ENCODE data around the gene EXPH5.
A peak's percentile ranks its signal among the peaks of the same experiment; 100 is the strongest.

The EXPH5 gene

DNA sequence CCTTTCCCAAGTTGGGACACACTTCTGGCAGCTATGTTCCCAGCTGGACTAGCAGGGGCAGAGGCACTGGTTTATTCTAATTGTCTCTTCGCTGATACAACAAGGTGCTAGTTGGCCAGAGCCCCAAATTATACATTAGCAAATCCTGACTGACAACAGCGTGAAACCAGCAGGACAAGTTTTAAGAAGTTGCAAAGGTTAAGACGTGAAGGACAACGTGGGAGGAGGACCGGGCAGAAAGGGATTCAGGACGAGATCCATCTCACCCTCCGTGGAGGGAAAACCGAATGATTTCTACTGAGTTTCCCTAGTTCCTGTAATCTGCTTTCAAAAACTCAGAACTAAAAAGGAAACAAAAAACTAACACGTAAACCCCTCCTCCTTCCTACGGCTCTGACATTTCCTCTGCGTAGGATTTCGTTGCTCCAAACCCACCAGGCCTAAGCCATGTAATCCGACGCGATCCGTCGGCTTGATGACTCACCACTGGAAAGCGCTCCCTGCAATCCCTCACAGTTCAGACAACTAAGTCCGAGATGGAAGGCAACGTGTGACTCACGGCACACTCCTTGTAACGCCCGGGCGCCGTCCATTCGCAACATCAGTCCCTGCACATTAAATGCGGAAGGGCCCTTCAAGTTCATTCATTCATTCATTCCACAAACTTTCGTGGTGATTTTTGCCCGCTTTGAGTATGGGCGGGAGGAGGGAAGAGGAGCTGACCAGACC, 96.1 kb downstream of the EXPH5 start (continued):
- TF ChIP-seq ZBTB17 (tag by site-specific recombination; IDR thresholded peaks at IDR 0.05): peak; percentile 96
- TF ChIP-seq ZNF768 (tag by site-specific recombination; IDR thresholded peaks at IDR 0.05): no peak
- TF ChIP-seq ZNF239 (tag by site-specific recombination; IDR thresholded peaks at IDR 0.05): no peak
- no peak for TF ChIP-seq ZNF530 (tag by site-specific recombination; IDR thresholded peaks at IDR 0.05; ENCODE audit: low read depth)
- TF ChIP-seq ZNF266 (tag by site-specific recombination; IDR thresholded peaks at IDR 0.05; ENCODE audit: low read depth): no peak
- no peak for TF ChIP-seq ZNF596 (tag by site-specific recombination; IDR thresholded peaks at IDR 0.05)
- TF ChIP-seq ZNF423 (tag by site-specific recombination; IDR thresholded peaks at IDR 0.05): no peak
- TF ChIP-seq KLF8 (tag by site-specific recombination; IDR thresholded peaks at IDR 0.05): peak; percentile 75
- 0 out of 2 replicates have a peak, but pooled peaks have one; percentile 52 for TF ChIP-seq ZNF324 (tag by site-specific recombination; IDR thresholded peaks at IDR 0.05)
- no peak for TF ChIP-seq KLF10 (tag by site-specific recombination; IDR thresholded peaks at IDR 0.05)
- peak; percentile 68 for TF ChIP-seq ZFHX2 (tag by site-specific recombination; conservative IDR thresholded peaks at IDR 0.05)
- TF ChIP-seq ZNF558 (tag by site-specific recombination; IDR thresholded peaks at IDR 0.05): no peak; the same call in 1 of the 2 replicates
- TF ChIP-seq OVOL3 (tag by site-specific recombination; IDR thresholded peaks at IDR 0.05): no peak
- TF ChIP-seq EGR2 (tag by site-specific recombination; IDR thresholded peaks at IDR 0.05; ENCODE audit: low read depth): peak; percentile 77
- TF ChIP-seq YY1 (tag by site-specific recombination; IDR thresholded peaks at IDR 0.05): no peak
- TF ChIP-seq HOXC10 (CRISPR knock-in tag; IDR thresholded peaks at IDR 0.05): no peak
- no peak for TF ChIP-seq GLI4 (tag by site-specific recombination; IDR thresholded peaks at IDR 0.05)
- TF ChIP-seq, protein P1, sequence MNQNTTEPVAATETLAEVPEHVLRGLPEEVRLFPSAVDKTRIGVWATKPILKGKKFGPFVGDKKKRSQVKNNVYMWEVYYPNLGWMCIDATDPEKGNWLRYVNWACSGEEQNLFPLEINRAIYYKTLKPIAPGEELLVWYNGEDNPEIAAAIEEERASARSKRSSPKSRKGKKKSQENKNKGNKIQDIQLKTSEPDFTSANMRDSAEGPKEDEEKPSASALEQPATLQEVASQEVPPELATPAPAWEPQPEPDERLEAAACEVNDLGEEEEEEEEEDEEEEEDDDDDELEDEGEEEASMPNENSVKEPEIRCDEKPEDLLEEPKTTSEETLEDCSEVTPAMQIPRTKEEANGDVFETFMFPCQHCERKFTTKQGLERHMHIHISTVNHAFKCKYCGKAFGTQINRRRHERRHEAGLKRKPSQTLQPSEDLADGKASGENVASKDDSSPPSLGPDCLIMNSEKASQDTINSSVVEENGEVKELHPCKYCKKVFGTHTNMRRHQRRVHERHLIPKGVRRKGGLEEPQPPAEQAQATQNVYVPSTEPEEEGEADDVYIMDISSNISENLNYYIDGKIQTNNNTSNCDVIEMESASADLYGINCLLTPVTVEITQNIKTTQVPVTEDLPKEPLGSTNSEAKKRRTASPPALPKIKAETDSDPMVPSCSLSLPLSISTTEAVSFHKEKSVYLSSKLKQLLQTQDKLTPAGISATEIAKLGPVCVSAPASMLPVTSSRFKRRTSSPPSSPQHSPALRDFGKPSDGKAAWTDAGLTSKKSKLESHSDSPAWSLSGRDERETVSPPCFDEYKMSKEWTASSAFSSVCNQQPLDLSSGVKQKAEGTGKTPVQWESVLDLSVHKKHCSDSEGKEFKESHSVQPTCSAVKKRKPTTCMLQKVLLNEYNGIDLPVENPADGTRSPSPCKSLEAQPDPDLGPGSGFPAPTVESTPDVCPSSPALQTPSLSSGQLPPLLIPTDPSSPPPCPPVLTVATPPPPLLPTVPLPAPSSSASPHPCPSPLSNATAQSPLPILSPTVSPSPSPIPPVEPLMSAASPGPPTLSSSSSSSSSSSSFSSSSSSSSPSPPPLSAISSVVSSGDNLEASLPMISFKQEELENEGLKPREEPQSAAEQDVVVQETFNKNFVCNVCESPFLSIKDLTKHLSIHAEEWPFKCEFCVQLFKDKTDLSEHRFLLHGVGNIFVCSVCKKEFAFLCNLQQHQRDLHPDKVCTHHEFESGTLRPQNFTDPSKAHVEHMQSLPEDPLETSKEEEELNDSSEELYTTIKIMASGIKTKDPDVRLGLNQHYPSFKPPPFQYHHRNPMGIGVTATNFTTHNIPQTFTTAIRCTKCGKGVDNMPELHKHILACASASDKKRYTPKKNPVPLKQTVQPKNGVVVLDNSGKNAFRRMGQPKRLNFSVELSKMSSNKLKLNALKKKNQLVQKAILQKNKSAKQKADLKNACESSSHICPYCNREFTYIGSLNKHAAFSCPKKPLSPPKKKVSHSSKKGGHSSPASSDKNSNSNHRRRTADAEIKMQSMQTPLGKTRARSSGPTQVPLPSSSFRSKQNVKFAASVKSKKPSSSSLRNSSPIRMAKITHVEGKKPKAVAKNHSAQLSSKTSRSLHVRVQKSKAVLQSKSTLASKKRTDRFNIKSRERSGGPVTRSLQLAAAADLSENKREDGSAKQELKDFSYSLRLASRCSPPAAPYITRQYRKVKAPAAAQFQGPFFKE (tag by site-specific recombination; IDR thresholded peaks at IDR 0.05; ENCODE audit: borderline replicate concordance): no peak
- TF ChIP-seq ZFP37 (tag by site-specific recombination; IDR thresholded peaks at IDR 0.05): peak; percentile 55; the same call in 1 of the 2 replicates
- TF ChIP-seq ZNF549 (tag by site-specific recombination; IDR thresholded peaks at IDR 0.05): no peak
- TF ChIP-seq ZNF514 (tag by site-specific recombination; IDR thresholded peaks at IDR 0.05): no peak
- no peak for TF ChIP-seq ZNF791 (tag by site-specific recombination; IDR thresholded peaks at IDR 0.05)
- TF ChIP-seq, protein P2, sequence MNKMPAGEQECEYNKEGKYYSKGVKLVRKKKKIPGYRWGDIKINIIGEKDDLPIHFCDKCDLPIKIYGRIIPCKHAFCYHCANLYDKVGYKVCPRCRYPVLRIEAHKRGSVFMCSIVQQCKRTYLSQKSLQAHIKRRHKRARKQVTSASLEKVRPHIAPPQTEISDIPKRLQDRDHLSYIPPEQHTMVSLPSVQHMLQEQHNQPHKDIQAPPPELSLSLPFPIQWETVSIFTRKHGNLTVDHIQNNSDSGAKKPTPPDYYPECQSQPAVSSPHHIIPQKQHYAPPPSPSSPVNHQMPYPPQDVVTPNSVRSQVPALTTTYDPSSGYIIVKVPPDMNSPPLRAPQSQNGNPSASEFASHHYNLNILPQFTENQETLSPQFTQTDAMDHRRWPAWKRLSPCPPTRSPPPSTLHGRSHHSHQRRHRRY (tag by site-specific recombination; IDR thresholded peaks at IDR 0.05): no peak
- no peak for TF ChIP-seq FEZF1 (tag by site-specific recombination; IDR thresholded peaks at IDR 0.05)
- no peak for TF ChIP-seq ZNF785 (tag by site-specific recombination; IDR thresholded peaks at IDR 0.05)
- TF ChIP-seq, protein P3, sequence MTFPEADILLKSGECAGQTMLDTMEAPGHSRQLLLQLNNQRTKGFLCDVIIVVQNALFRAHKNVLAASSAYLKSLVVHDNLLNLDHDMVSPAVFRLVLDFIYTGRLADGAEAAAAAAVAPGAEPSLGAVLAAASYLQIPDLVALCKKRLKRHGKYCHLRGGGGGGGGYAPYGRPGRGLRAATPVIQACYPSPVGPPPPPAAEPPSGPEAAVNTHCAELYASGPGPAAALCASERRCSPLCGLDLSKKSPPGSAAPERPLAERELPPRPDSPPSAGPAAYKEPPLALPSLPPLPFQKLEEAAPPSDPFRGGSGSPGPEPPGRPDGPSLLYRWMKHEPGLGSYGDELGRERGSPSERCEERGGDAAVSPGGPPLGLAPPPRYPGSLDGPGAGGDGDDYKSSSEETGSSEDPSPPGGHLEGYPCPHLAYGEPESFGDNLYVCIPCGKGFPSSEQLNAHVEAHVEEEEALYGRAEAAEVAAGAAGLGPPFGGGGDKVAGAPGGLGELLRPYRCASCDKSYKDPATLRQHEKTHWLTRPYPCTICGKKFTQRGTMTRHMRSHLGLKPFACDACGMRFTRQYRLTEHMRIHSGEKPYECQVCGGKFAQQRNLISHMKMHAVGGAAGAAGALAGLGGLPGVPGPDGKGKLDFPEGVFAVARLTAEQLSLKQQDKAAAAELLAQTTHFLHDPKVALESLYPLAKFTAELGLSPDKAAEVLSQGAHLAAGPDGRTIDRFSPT (tag by site-specific recombination; IDR thresholded peaks at IDR 0.05): no peak
- no peak for TF ChIP-seq OSR2 (tag by site-specific recombination; IDR thresholded peaks at IDR 0.05)
- no peak for TF ChIP-seq ZNF670 (tag by site-specific recombination; IDR thresholded peaks at IDR 0.05; ENCODE audit: low read depth)
- no peak for TF ChIP-seq ZNF473 (tag by site-specific recombination; IDR thresholded peaks at IDR 0.05)
- TF ChIP-seq ZNF837 (tag by site-specific recombination; IDR thresholded peaks at IDR 0.05): no peak
- no peak for TF ChIP-seq ZNF654 (tag by site-specific recombination; IDR thresholded peaks at IDR 0.05; ENCODE audit: low read depth)
- no peak for TF ChIP-seq ZNF560 (tag by site-specific recombination; IDR thresholded peaks at IDR 0.05; ENCODE audit: borderline replicate concordance)
- TF ChIP-seq ZFP3 (tag by site-specific recombination; IDR thresholded peaks at IDR 0.05; ENCODE audit: low read depth): no peak
- no peak for TF ChIP-seq ZNF169 (tag by site-specific recombination; IDR thresholded peaks at IDR 0.05)
- peak; percentile 67; the same call in 1 of the 2 replicates for TF ChIP-seq ZBTB21 (tag by site-specific recombination; IDR thresholded peaks at IDR 0.05)
